ENCODE results near the gene ALPK3.

Gene ALPK3, protein sequence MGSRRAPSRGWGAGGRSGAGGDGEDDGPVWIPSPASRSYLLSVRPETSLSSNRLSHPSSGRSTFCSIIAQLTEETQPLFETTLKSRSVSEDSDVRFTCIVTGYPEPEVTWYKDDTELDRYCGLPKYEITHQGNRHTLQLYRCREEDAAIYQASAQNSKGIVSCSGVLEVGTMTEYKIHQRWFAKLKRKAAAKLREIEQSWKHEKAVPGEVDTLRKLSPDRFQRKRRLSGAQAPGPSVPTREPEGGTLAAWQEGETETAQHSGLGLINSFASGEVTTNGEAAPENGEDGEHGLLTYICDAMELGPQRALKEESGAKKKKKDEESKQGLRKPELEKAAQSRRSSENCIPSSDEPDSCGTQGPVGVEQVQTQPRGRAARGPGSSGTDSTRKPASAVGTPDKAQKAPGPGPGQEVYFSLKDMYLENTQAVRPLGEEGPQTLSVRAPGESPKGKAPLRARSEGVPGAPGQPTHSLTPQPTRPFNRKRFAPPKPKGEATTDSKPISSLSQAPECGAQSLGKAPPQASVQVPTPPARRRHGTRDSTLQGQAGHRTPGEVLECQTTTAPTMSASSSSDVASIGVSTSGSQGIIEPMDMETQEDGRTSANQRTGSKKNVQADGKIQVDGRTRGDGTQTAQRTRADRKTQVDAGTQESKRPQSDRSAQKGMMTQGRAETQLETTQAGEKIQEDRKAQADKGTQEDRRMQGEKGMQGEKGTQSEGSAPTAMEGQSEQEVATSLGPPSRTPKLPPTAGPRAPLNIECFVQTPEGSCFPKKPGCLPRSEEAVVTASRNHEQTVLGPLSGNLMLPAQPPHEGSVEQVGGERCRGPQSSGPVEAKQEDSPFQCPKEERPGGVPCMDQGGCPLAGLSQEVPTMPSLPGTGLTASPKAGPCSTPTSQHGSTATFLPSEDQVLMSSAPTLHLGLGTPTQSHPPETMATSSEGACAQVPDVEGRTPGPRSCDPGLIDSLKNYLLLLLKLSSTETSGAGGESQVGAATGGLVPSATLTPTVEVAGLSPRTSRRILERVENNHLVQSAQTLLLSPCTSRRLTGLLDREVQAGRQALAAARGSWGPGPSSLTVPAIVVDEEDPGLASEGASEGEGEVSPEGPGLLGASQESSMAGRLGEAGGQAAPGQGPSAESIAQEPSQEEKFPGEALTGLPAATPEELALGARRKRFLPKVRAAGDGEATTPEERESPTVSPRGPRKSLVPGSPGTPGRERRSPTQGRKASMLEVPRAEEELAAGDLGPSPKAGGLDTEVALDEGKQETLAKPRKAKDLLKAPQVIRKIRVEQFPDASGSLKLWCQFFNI (N-terminal part only)

DNA sequence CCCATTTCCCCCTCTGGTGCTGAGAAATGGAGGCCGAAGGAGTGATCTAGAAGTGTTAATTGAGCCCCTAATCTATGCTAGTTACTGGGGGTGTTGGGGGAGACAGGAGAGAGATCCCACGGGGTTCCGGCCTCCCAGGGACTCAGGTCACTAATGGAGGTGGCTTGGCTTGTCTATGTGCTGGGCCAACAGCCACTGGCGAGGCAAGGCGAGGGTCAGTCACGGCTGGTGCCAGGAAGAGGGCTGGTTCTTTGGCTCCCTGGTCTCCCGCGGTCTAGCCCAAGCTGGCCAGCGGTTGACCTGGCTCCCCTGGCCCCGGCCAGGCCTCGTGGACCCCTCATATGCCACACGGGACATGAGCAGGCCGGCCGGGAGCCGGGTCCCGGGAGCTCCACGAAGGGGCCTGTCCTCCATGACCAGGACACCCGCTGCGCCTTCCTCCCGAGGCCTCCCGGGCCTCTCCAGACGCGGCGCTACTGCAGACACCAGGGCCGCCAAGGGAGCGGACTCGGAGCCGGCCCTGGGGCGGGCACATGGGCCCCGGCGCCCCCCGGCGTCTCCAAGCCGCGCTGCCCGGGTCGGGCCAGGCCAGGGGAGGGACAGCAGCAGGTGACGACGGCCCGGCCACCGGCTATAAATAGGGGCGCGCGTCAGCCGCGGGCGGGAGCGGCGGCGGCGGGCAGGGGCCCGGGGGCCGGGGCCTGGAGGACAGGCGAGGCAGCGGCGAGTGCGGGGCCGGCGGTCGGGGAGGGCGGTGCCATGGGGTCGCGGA is at the start of gene ALPK3:
Gene ALPK3 (plus strand): TSS at position 663 of the 772 bp plus-strand sequence. CDS start 97 bp downstream, at position 760.
- DNase-seq (ENCODE audit: low spot score): no peak

DNA sequence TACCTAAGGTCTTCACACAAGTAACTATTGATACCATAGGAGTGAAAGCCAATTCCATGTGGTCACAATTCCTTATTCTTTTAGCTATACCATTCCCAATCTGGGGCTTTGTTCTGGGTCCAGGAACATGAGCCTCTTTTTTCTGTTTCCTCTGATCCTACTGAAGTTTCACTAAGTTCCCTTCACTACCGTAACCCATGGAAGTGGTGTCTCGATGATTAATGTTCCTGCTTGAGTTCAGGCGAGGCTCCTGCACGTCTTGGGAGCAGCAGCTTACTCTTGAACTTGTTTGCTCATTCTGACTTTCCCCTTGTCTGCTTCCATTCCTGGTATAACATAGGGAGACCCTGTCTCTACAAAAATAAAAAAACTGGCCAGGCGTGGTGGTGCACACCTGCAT is 45.1 kb upstream of the ALPK3 start:
- no peak for DNase-seq (ENCODE audit: low spot score)

DNA sequence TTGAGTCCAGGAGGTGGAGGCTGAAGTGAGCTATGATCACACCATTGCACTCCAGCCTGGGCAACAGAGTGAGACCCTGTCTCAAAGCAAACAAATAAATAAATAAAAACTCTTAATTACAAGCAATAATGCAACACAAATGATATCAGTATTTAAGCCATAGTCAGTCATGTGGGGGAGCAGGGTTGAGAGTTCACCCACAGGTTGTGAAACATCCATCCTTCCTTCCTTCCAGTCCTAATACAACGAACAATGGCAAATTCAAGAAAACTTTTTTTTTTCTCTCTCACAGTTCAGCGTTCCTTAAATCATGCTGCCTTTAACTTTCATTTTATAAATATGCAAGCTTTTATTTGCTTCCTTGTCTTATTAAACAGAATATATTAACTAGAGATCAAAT is 44.7 kb upstream of the ALPK3 start:
- no peak for DNase-seq (ENCODE audit: low spot score)

DNA sequence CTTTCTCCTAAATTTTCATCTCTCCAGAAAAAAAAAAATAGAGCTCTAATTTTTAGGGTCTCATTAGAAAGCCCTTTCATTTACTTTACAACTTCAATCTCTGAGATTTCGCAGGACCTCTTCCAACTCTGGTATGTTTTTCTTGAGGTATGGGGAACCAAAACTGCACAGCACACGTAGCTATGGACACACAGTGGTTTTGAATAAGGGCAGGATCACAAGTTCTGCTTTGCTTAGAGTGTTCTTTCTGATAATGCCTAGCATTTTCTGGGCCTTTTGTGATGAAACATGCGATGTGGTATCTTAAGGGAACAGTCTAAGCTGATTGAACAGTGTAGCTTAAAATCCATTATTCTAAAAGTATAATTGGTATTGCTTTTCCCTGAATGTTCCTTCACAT is 43.4 kb upstream of the ALPK3 start:
- DNase-seq (ENCODE audit: low spot score): no peak

DNA sequence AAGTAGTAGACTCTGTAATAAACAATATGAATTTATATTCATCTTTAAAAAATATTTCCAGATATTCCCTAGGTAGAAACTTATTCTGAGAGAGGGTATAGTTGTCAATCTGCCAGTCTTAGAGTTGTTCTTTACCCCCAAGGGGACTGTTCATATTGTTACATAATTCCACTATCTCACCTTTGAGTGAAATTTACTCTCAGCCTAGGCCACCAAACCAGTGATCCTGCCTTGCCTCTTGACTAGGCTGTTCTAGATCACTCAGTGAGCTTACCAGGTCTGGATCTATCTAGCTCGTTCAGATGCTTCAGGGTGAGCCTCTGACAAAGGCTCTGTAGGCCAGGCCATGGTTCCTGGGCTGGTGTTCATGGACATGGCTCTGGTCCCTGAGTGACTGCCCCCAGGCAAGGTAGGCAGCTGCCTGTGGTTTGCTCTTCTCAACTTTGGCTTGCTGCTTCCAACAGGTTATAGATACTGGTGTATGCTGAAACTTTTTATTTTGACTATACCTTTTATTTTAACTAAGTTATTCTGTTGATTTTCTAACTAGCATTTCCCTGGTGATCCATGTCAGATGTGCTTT is 41.2 kb upstream of the ALPK3 start:
- no peak for DNase-seq (ENCODE audit: low spot score)

DNA sequence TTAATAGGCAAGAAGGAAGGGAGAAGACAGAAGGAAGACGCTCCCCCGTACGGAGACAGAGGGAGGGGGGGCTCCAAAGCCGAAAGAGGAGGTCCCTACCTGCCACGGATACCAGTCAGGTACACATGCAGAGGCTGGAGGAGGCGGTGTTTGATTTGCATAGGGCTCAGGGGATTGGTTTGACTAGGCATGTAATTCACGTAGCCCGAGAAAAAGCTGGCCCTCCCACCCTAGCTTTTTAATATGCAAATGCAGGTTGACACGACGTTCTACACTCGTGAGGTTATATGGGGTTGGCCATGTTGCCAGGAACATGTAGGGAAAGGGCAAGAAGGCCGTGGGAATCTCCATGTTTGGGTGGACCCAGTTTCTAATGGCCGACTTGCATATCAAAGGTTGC is 39.0 kb upstream of the ALPK3 start:
- no peak for DNase-seq (ENCODE audit: low spot score)

DNA sequence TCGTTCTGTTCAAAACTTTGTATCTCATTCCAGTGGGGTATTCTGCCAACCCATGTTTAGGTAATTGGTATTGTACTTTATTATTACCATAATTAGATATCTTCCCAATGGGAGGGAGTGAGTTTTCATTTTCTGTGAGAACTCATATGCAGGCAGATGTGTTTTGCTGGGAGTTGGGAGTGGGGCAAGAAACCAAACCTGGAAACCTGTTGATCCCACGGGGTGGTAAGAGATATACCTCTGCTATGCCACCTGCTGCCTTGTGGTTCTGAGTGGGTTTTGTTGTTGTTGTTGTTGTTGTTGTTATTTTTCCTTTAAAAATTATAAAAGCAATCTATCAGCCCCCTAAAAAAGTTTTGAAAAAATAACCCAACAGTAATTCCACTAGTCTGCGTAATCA is 36.7 kb upstream of the ALPK3 start:
- DNase-seq (ENCODE audit: low spot score): no peak

DNA sequence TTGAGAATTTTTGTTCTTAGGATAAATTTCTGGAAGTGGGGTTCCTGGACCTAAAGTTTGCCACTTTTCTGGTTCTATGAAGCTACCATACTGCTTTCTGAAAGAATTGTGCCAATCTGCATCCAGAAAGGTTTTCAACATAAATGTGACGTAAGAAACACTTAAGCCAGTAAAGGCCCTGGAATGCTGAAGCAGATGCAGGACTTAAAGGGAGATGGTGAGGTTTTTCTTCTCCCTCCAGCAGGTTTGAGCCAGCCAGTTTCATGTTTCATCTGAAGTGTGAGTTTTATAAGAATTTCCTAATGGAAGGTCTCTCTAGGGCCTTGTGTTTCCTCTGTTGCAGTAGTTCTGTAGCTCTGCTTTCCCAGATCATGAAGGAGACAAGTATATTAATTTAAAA is 35.7 kb upstream of the ALPK3 start:
- DNase-seq (ENCODE audit: low spot score): no peak

DNA sequence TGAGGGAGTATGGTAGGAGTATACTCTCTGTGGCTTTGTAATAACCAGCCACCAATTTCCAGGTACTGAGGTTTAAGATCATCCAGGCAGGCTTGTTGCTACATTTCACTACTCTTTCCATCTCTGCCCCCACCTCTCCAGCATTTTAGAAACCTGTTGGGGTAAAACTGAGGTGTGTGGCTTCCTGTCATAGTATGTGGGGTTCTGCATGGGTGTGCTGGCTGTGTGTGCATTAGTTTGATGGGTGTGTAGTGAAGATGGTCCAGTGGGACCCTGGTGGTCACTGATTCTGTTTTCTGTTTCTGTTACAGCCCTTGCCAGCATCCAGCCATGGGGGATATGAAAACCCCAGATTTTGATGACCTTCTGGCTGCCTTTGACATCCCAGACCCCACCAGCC is 34.8 kb upstream of the ALPK3 start:
- no peak for DNase-seq (ENCODE audit: low spot score)

DNA sequence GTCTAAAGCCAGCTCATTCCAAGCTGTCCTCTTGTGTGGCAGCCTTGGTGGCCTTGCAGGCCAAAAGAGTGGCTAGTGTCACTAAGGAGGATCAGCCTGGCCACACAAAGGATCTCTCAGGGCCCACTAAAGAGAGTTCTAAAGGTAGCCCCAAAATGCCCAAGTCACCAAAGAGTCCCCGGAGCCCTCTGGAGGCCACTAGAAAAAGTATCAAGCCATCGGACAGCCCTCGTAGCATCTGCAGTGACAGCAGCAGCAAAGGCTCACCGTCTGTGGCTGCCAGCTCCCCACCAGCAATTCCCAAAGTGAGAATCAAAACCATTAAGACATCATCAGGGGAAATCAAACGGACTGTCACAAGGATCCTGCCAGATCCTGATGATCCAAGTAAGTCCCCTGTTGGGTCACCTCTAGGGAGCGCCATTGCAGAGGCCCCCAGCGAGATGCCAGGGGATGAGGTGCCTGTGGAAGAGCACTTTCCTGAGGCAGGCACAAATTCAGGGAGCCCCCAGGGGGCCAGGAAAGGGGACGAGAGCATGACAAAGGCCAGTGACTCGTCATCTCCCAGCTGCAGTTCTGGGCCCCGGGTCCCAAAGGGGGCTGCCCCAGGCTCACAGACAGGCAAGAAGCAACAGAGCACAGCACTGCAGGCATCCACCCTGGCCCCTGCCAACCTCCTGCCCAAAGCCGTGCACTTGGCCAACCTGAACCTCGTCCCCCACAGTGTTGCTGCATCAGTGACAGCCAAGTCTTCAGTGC is 33.5 kb upstream of the ALPK3 start:
- no peak for DNase-seq (ENCODE audit: low spot score)

DNA sequence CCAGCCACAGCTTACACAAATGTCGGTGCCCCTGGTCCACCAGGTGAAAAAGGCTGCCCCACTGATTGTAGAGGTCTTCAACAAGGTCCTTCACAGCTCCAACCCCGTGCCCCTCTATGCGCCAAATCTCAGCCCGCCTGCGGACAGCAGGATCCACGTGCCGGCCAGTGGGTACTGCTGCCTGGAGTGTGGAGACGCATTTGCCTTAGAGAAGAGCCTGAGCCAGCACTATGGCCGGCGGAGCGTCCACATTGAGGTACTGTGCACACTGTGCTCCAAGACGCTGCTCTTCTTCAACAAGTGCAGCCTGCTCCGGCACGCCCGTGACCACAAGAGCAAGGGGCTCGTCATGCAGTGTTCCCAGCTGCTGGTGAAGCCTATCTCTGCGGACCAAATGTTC is 32.9 kb upstream of the ALPK3 start:
- DNase-seq (ENCODE audit: low spot score): no peak

DNA sequence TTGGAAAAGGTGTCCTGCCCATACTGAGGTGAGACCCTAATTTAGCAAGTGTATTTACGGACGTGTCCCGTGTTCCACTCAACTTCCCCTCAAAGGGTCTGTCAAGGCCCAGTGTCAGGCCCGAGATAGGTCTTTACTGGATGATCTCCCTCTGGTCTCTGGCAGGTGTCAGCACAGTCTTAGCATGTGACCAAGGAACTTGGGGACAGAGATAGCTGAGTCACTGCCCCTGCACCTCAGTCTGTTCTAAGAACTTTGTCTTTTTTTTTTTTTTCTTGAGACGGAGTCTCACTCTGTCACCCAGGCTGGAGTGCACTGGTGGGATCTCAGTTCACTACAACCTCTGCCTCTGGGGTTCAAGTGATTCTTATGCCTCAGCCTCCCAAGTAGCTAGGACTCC is 32.1 kb upstream of the ALPK3 start:
- DNase-seq (ENCODE audit: low spot score): no peak

DNA sequence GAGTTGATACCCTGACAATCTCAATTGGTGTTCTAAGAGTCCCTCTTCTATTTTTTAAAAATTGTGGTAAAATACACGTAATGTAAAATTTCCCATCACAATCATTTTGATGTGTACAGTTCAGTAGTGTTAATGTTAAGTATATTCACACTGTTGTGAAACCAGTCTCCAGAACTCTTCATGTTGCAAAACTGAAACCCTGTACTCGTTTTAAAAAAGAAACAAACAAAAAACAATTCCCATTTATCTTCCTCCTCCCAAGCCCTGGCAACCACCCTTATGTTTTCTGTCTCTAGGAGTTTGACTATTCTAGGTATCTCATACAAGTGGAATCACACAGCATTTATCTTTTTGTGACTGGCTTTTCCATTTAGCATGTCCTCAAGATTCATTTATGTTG is 28.7 kb upstream of the ALPK3 start:
- DNase-seq (ENCODE audit: low spot score): no peak

DNA sequence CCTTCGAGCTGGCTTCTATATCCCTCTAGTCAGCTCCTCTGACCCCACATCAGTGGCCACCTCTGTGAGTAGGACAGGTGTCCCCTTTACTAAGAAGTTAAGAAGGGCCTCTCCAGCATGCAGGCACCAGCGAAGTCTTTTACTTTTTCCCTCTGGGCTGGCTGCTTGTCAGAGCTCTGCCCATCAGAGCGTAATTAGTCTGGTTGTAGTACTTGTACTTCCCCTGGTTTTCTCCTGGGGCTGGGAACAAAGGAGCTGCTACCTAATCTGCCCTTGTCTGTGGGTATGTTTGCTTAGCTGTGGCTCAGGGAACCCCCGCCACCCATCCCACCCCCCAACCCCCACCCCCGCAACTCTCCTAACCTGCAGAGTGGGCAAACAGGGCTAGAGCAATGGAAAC is 27.4 kb upstream of the ALPK3 start:
- DNase-seq (ENCODE audit: low spot score): no peak

DNA sequence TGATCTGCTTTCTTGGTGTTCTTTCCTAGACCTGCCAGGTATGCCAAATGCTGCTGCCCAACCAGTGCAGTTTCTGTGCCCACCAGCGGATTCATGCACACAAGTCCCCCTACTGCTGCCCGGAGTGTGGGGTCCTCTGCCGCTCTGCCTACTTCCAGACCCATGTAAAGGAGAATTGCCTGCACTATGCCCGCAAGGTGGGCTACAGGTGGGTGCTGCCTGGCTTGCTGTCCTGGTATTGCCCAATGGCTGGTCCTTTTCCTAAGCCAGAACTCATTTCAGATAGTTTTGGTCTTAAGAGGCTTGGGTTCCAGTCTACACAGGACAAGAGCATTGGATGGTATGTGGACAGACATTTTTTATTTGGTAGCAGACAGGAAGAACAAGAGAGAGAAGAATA is 26.5 kb upstream of the ALPK3 start:
- no peak for DNase-seq (ENCODE audit: low spot score)

DNA sequence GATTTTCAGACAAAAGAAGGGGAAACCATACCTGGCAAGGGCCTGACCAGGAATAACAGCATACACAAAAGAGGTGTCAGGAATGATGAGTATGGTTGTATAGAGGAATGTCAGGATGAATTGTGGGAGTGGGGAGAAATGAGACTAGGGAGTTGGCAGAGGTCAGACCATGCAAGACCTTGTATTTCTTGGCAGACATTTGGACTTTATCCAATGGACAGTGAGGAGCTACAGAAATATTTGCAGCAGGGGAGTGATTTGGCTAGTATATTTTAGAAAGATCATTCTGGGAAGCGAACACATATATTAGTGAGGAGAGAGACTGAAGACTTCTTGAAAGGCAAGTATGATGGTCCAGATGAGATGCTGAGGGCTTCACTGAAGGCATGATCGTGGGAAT is 25.4 kb upstream of the ALPK3 start:
- DNase-seq (ENCODE audit: low spot score): no peak

DNA sequence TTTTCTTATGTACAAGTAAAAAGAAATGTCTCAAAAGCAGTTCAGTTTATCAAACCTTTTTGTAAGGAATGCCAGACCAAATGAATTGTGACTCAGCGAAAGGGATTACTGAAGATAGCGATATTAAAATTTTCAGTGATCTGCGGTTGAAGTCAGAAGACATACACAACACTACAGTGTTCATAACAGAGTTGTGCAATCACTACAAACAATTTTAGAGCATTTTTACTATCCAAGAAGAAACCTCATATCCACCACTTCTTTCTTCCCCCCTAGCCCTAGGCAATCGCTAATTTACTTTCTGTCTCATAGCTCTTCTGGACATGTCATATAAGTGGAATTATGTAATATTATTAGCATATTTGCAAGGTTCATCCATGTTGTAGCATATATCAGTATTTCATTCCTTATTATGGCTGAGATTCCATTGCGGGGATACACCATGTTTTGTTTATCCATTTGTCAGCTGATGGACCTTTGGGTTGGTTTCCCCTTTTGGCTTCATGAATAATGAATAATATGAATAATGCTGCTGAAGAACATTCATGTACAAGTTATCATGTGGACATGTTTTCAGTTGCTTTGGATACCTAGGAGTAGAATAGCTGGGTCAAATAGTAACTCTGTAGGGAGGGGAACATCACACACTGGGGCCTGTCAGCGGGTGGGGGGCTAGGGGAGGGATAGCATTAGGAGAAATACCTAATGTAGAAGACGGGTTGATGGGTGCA is 23.6 kb upstream of the ALPK3 start:
- DNase-seq (ENCODE audit: low spot score): no peak

DNA sequence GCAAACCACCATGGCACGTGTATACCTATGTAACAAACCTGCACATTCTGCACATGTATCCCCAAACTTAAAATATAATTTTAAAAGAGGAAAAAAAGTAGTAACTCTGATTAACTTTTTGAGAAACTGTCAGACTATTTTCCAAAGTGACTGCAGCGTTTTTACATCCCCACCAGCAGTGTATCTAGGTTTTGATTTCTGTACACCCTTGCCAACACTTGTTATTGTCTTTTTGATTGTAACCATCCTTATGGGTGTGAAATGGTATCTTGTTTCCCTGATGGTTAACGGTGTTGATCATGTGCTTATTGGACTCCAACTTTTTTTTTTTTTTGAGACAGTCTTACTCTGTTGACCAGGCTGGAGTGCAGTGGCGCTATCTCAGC is 23.0 kb upstream of the ALPK3 start:
- DNase-seq (ENCODE audit: low spot score): no peak

DNA sequence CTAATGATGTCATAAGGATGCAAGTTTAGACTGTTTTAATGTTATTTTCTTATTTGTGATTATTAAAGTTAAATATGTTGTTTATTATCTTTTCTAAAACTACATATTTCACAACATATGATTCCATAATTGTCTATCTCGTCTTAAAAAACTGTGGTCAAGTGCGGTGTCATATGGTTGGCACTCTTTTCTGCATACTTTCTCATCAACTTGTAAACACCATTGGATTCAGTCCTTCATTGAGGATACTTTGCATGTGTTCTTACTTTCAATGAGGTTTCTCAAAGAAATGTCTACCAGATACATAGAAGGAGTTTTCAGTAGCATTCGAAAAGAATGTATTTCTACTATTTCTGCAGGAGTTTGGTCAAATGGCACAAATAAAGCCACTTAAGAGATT is 22.0 kb upstream of the ALPK3 start:
- no peak for DNase-seq (ENCODE audit: low spot score)

DNA sequence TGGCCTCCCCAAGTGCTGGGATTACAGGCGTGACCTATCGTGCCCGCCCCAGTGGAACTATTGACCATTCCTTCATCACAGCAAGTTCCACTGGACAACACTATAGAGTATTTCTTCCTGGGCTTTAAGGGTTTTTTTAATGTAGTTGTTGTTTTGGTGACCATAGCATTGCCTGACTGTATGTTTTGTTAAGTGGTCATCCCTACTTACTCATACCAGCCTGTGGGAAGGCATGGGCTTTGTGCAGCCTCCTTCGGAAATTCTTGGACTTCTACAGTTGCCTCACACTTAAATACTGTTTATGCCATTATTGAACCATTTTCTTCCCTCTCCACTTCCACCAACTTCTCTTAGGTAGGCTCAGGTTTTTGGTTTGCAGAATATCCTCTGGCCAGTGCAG is 19.9 kb upstream of the ALPK3 start:
- no peak for DNase-seq (ENCODE audit: low spot score)
